GM23248 (cell line): Measurements from ENCODE around the gene C10orf71.

Experiments used
- EZH2 ChIP-seq: fragments of 200-600 bp; sonication (generic); IDR thresholded peaks from 2 replicates; pipeline ENCODE4 v1.6.1; 2018; ENCODE audit warnings: antibody characterized with exemption, mild to moderate bottlenecking; ENCODE audit not compliant: insufficient read depth, poor library complexity, severe bottlenecking
- EZH2phosphoT487 ChIP-seq: fragments of 200-600 bp; sonication (generic); IDR thresholded peaks from 2 replicates; pipeline ENCODE4 v1.6.1; 2018; ENCODE audit warnings: antibody characterized with exemption, moderate library complexity, mild to moderate bottlenecking, low read depth; ENCODE audit not compliant: insufficient read depth

- no peak for TF ChIP-seq EZH2
- TF ChIP-seq EZH2phosphoT487 = no peak
Observed at GRCh38 chr10:49286686-49287085, 12.3 kb upstream of the C10orf71 start.
